ENCODE results near the gene SLC5A2. TPM values are rescaled to one million over a fixed set of nuclear protein-coding genes. Genes with fewer than 3 reads are reported as not detected.

SLC5A2 gene
- total and polyA plus RNA-seq, 2 of the 13 experiments (the other 11 are each of a cell fraction or from before 2014, with no cell fraction given): 0.24 to 0.97 TPM

- TF ChIP-seq THYN1 (CRISPR knock-in tag; IDR thresholded peaks at IDR 0.05; ENCODE audit: borderline replicate concordance, low read depth): no peak
- TF ChIP-seq EHMT2 (IDR thresholded peaks at IDR 0.05; ENCODE audit: borderline replicate concordance, low read depth, low read length): no peak
- no peak for TF ChIP-seq ZNF335 (CRISPR knock-in tag; IDR thresholded peaks at IDR 0.05)
- TF ChIP-seq HOXD1 (CRISPR knock-in tag; IDR thresholded peaks at IDR 0.05): peak; percentile 88; the same call in 1 of the 2 replicates
- peak; percentile 89 for TF ChIP-seq MEF2D (CRISPR knock-in tag; IDR thresholded peaks at IDR 0.05)
- TF ChIP-seq AFF4 (CRISPR knock-in tag; IDR thresholded peaks at IDR 0.05): 0 out of 2 replicates have a peak, but pooled peaks have one; percentile 63
- TF ChIP-seq MNT (IDR thresholded peaks at IDR 0.05): no peak
- peak; percentile 90 for TF ChIP-seq EED (CRISPR knock-in tag; IDR thresholded peaks at IDR 0.05)
- TF ChIP-seq CENPBD1 (CRISPR knock-in tag; IDR thresholded peaks at IDR 0.05; ENCODE audit: borderline replicate concordance, low read depth): no peak
- no peak for TF ChIP-seq HDAC6 (IDR thresholded peaks at IDR 0.05; ENCODE audit: low read depth, low read length)
- TF ChIP-seq ZNF557 (CRISPR knock-in tag; IDR thresholded peaks at IDR 0.05): no peak
- TF ChIP-seq SMAD3 (CRISPR knock-in tag; IDR thresholded peaks at IDR 0.05): peak; percentile 96
- TF ChIP-seq FOXO4 (CRISPR knock-in tag; conservative IDR thresholded peaks at IDR 0.05): no peak
- peak; percentile 71; the same call in 1 of the 2 replicates for TF ChIP-seq ZNF12 (CRISPR knock-in tag; IDR thresholded peaks at IDR 0.05)
- no peak for TF ChIP-seq DZIP1 (CRISPR knock-in tag; IDR thresholded peaks at IDR 0.05)
- peak; percentile 73; the same call in 1 of the 2 replicates for TF ChIP-seq ZNF761 (CRISPR knock-in tag; conservative IDR thresholded peaks at IDR 0.05)
- no peak; the same call in 1 of the 2 replicates for TF ChIP-seq CREB3 (CRISPR knock-in tag; IDR thresholded peaks at IDR 0.05)
- TF ChIP-seq RAD21 (CRISPR knock-in tag; IDR thresholded peaks at IDR 0.05): peak; percentile 42
Measured at GRCh38 chr16:31507929-31508705, 25.2 kb downstream of the SLC5A2 start, which contains the start of gene RUSF1 (continued).
